H9 (cell line): ENCODE results near the gene BTBD8. TPM values are rescaled to one million over a fixed set of nuclear protein-coding genes. Genes with fewer than 3 reads are reported as not detected.

ENCODE experiments used
- DNase-seq: peaks from one replicate; pipeline ENCODE4 v3.0.0-alpha.2; 2017
- H2AFZ ChIP-seq: one replicate; pipeline ENCODE4 v1.6.1; 2013; ENCODE audit warnings: mild to moderate bottlenecking, low read length, control low read depth, moderate library complexity
- H2AK5ac ChIP-seq: 2 replicates; pipeline ENCODE4 v1.6.1; 2013; ENCODE audit warnings: low read length, control low read depth, mixed read lengths; ENCODE audit not compliant: insufficient read length
- H2BK120ac ChIP-seq: one replicate; pipeline ENCODE4 v1.6.1; 2013; ENCODE audit warnings: low read depth, mild to moderate bottlenecking, low read length, control low read depth, inconsistent platforms; ENCODE audit not compliant: poor library complexity, severe bottlenecking
- H2BK12ac ChIP-seq: 2 replicates; pipeline ENCODE4 v1.6.1; 2013; ENCODE audit warnings: low read length, control low read depth, mixed read lengths, low read depth; ENCODE audit not compliant: insufficient read length
- H2BK15ac ChIP-seq: 2 replicates; pipeline ENCODE4 v1.6.1; 2013; ENCODE audit warnings: low read depth, low read length, control low read depth
- H2BK20ac ChIP-seq: one replicate; pipeline ENCODE4 v1.6.1; 2013; ENCODE audit warnings: low read depth, mild to moderate bottlenecking, low read length, control low read depth, inconsistent platforms; ENCODE audit not compliant: poor library complexity, severe bottlenecking
- H2BK5ac ChIP-seq: 2 replicates; pipeline ENCODE4 v1.6.1; 2013; ENCODE audit warnings: low read length, control low read depth, mixed read lengths; ENCODE audit not compliant: insufficient read length
- H3K14ac ChIP-seq: 2 replicates; pipeline ENCODE4 v1.6.1; 2013; ENCODE audit warnings: low read length, control low read depth; ENCODE audit not compliant: insufficient read depth
- H3K18ac ChIP-seq: 2 replicates; pipeline ENCODE4 v1.6.1; 2013; ENCODE audit warnings: low read depth, mild to moderate bottlenecking, mixed read lengths, low read length, control low read depth; ENCODE audit not compliant: insufficient read length
- H3K23ac ChIP-seq: 2 replicates; pipeline ENCODE4 v1.6.1; 2013; ENCODE audit warnings: low read length, control low read depth, mixed read lengths, low read depth; ENCODE audit not compliant: insufficient read length
- H3K23me2 ChIP-seq: 2 replicates; pipeline ENCODE4 v1.6.1; 2013; ENCODE audit warnings: low read depth, mild to moderate bottlenecking, mixed read lengths, low read length, control low read depth; ENCODE audit not compliant: insufficient read length, poor library complexity, severe bottlenecking
- H3K27ac ChIP-seq: 2 replicates; pipeline ENCODE4 v1.5.1; 2013; ENCODE audit warnings: low read length, control low read depth, mixed read lengths, low read depth; ENCODE audit not compliant: insufficient read length
- H3K27me3 ChIP-seq: 2 replicates; pipeline ENCODE4 v1.6.1; 2013; ENCODE audit warnings: low read length, control low read depth, inconsistent platforms; ENCODE audit not compliant: insufficient read depth
- H3K4ac ChIP-seq: 2 replicates; pipeline ENCODE4 v1.6.1; 2013; ENCODE audit warnings: low read depth, mild to moderate bottlenecking, control low read depth, inconsistent platforms, low read length, moderate library complexity
- H3K4me1 ChIP-seq: 2 replicates; pipeline ENCODE4 v1.6.1; 2013; ENCODE audit warnings: low read length, control low read depth, inconsistent platforms; ENCODE audit not compliant: insufficient read depth
- H3K4me2 ChIP-seq: 2 replicates; pipeline ENCODE4 v1.6.1; 2013; ENCODE audit warnings: low read length, control low read depth, mixed read lengths; ENCODE audit not compliant: insufficient read length, insufficient read depth
- H3K56ac ChIP-seq: 2 replicates; pipeline ENCODE4 v1.6.1; 2013; ENCODE audit warnings: low read depth, mild to moderate bottlenecking, mixed read lengths, low read length, control low read depth; ENCODE audit not compliant: insufficient read length
- H3K79me1 ChIP-seq: 2 replicates; pipeline ENCODE4 v1.6.1; 2013; ENCODE audit warnings: low read depth, mild to moderate bottlenecking, moderate library complexity, low read length, control low read depth, inconsistent platforms; ENCODE audit not compliant: insufficient read depth, poor library complexity, severe bottlenecking
- H3K79me2 ChIP-seq: 2 replicates; pipeline ENCODE4 v1.6.1; 2013; ENCODE audit warnings: low read length, control low read depth, inconsistent platforms; ENCODE audit not compliant: insufficient read depth
- H3K9ac ChIP-seq: 2 replicates; pipeline ENCODE4 v1.6.1; 2013; ENCODE audit warnings: low read length, control low read depth, mixed read lengths; ENCODE audit not compliant: insufficient read length; ENCODE audit errors: extremely low read depth
- H3K9me3 ChIP-seq: one replicate; pipeline ENCODE4 v1.6.1; 2013; ENCODE audit warnings: low read depth, low read length, inconsistent platforms; ENCODE audit not compliant: control insufficient read depth
- H3T11ph ChIP-seq: one replicate; pipeline ENCODE4 v1.6.1; 2013; ENCODE audit warnings: mild to moderate bottlenecking, low read length, control low read depth, inconsistent platforms
- H4K20me1 ChIP-seq: one replicate; pipeline ENCODE4 v1.6.1; 2013; ENCODE audit not compliant: control insufficient read depth, insufficient read length, insufficient read depth
- H4K5ac ChIP-seq: 2 replicates; pipeline ENCODE4 v1.6.1; 2013; ENCODE audit warnings: low read depth, mild to moderate bottlenecking, mixed read lengths, low read length, control low read depth; ENCODE audit not compliant: insufficient read length
- H4K8ac ChIP-seq: replicated peaks from 2 replicates; pipeline ENCODE4 v1.6.1; 2013; ENCODE audit warnings: low read length, control low read depth, mixed read lengths, low read depth; ENCODE audit not compliant: insufficient read length
- H4K91ac ChIP-seq: 2 replicates; pipeline ENCODE4 v1.6.1; 2013; ENCODE audit warnings: low read depth, mild to moderate bottlenecking, moderate library complexity, mixed read lengths, low read length, control low read depth; ENCODE audit not compliant: insufficient read length
- H3K27ac Mint-ChIP-seq, 3 experiments: 2 replicates in 2 of 3; 3 replicates in 1 of 3; pipeline ENCODE4 v1.8.0; 2020 to 2021; ENCODE audit warnings: mixed read lengths in 3 of 3, mild to moderate bottlenecking in 1 of 3, moderate library complexity in 1 of 3
- H3K27me3 Mint-ChIP-seq: 2 replicates; pipeline ENCODE4 v1.8.0; 2021; ENCODE audit warnings: low read depth, mild to moderate bottlenecking, moderate library complexity, mixed read lengths
- H3K36me3 Mint-ChIP-seq, 3 experiments: 2 replicates in 2 of 3; 3 replicates in 1 of 3; pipeline ENCODE4 v1.8.0; 2020 to 2021; ENCODE audit warnings: low read depth in 3 of 3, mixed read lengths in 3 of 3; ENCODE audit not compliant: insufficient read depth in 1 of 3
- H3K4me1 Mint-ChIP-seq, 2 experiments: 2 replicates each; pipeline ENCODE4 v1.8.0; 2020; ENCODE audit warnings: mixed read lengths in 2 of 2
- H3K4me3 Mint-ChIP-seq, 2 experiments: 2 replicates in 1 of 2; 3 replicates in 1 of 2; pipeline ENCODE4 v1.8.0; 2020 to 2021; ENCODE audit warnings: mild to moderate bottlenecking in 2 of 2, mixed read lengths in 2 of 2, moderate library complexity in 1 of 2
- H3K9me3 Mint-ChIP-seq, 2 experiments: 2 replicates in 1 of 2; 3 replicates in 1 of 2; pipeline ENCODE4 v1.8.0; 2020; ENCODE audit warnings: mild to moderate bottlenecking in 2 of 2, mixed read lengths in 2 of 2, moderate library complexity in 1 of 2
- WGBS: extraction: QIAGEN DNeasy Blood & Tissue Kit; methylation state at CpG from one replicate; pipeline ENCODE4 v1.1.7; 2013; ENCODE audit warnings: missing lambda C conversion rate, low lambda C conversion rate, mixed read lengths; ENCODE audit not compliant: insufficient read length; ENCODE audit errors: extremely low coverage; 5-methylcytosine and 5-hydroxymethylcytosine counted together
- total RNA-seq: library from RNA; stranded (reverse); gene quantifications from 2 replicates; pipeline ENCODE4 v1.2.1, GENCODE V29; 2021
- TF ChIP-seq, protein P1 (sequence below): fragments of 200-600 bp; sonication (generic); conservative IDR thresholded peaks from 3 replicates; pipeline ENCODE4 v1.8.0; 2021; ENCODE audit warnings: antibody characterized with exemption, mild to moderate bottlenecking

The BTBD8 gene
- total RNA-seq, 1 experiment from 2014 or later: 1.4 TPM

DNA sequence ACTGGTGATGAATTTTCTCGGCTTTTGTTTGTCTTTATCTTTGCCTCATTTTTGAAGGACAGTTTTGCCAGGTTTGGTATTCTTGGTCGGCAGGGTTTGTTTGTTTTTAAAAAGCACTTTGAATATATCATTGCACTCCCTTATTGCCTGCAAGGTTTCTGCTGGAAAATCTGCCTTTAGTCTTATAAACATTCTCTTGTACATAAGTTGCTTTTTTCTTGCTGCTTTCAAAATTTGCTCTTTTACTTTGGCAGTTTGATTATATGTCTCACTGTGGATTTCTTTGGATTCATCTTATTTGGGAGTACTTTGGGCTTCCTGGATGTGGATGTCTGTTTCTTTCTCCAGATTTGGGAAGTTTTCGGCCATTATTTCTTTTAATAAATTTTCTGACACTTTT, 79.4 kb downstream of the BTBD8 start:
- WGBS: no CpG with 5 or more reads among the region's 3 CpGs
- Histone ChIP-seq H2BK20ac (no peak overlapping the region), H3K23me2 (no peaks in the 10 kb centered on the region), H3K9me3 (no peaks in the 10 kb centered on the region), H2BK15ac (no peak overlapping the region), H4K8ac (no peak overlapping the region), H3K14ac (no peak overlapping the region), H4K20me1 (no peaks in the 10 kb centered on the region), H3K4me1 (no peaks in the 10 kb centered on the region), H3K9ac (no peak overlapping the region), H3K4me2 (no peak overlapping the region), H4K91ac (no peak overlapping the region), H3T11ph (no peak overlapping the region), H2BK120ac (no peak overlapping the region), H2BK12ac (no peak overlapping the region), H2AK5ac (no peak overlapping the region), H2AFZ (no peak overlapping the region), H3K56ac (no peak overlapping the region), H2BK5ac (no peak overlapping the region), H3K4ac (no peak overlapping the region), H3K27ac (no peak overlapping the region), H3K79me1 (no peaks in the 10 kb centered on the region), H4K5ac (no peak overlapping the region), H3K27me3 (no peaks in the 10 kb centered on the region), H3K79me2 (no peaks in the 10 kb centered on the region), H3K18ac (no peak overlapping the region), H3K23ac (no peak overlapping the region)
- H3K27me3 Mint-ChIP-seq: peaks cover 1% of the 10 kb centered on the region; the same call in 1 of the 2 replicates
- H3K9me3 Mint-ChIP-seq: peaks cover 18 to 21% of the 10 kb centered on the region in 2 experiments; a peak in 4 of 5 replicates
- H3K4me3 Mint-ChIP-seq: no peak overlapping the region
- DNase-seq: no peak
- no peaks in the 10 kb centered on the region for H3K4me1 Mint-ChIP-seq
- H3K27ac Mint-ChIP-seq: no peak overlapping the region
- TF ChIP-seq, protein P1, sequence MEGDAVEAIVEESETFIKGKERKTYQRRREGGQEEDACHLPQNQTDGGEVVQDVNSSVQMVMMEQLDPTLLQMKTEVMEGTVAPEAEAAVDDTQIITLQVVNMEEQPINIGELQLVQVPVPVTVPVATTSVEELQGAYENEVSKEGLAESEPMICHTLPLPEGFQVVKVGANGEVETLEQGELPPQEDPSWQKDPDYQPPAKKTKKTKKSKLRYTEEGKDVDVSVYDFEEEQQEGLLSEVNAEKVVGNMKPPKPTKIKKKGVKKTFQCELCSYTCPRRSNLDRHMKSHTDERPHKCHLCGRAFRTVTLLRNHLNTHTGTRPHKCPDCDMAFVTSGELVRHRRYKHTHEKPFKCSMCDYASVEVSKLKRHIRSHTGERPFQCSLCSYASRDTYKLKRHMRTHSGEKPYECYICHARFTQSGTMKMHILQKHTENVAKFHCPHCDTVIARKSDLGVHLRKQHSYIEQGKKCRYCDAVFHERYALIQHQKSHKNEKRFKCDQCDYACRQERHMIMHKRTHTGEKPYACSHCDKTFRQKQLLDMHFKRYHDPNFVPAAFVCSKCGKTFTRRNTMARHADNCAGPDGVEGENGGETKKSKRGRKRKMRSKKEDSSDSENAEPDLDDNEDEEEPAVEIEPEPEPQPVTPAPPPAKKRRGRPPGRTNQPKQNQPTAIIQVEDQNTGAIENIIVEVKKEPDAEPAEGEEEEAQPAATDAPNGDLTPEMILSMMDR: no peak
- peaks cover 8 to 22% (median 10%) of the 10 kb centered on the region in 3 experiments; a peak in 5 of 7 replicates for H3K36me3 Mint-ChIP-seq
